ENCODE results near the gene PLPPR3.
"Not testable (repeated sequence)": the region's sequence is repeated elsewhere in the genome, so short reads cannot be mapped to it uniquely, and the experiment has no call there.

The PLPPR3 gene

DNA sequence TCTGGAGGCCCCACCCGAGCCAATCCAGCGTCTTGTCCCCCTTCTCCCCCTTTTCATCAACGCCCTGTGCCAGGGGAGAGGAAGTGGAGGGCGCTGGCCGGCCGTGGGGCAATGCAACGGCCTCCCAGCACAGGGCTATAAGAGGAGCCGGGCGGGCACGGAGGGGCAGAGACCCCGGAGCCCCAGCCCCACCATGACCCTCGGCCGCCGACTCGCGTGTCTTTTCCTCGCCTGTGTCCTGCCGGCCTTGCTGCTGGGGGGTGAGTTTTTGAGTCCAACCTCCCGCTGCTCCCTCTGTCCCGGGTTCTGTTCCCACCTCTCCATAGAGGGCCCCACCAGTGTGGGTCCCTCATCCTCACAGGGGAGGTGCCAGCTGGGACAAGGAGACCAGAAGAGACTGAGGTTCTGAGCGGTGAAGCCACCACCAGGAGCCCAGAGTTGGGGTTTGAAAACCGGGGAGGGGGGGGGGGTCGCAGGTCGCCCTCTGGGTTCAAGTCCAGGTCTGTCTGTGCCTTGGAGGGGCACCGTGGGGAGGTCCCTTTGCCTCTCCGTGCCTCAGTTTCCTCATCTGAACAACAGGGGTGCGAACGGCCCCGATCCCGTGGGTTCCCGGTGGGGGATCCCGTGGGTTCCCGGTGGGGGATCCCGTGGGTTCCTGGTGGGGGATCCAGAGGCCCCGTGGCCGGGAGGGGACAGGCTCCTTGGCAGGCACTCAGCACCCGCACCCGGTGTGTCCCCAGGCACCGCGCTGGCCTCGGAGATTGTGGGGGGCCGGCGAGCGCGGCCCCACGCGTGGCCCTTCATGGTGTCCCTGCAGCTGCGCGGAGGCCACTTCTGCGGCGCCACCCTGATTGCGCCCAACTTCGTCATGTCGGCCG lies 30.6 kb upstream of the PLPPR3 start, which contains the start of gene ELANE:
TSS of gene ELANE (plus strand) at position 168 of the 878 bp plus-strand sequence. CDS start at position 194, 26 bp downstream.
- no peak for DNase-seq (ENCODE audit: low read depth)
- TF ChIP-seq, protein P1, sequence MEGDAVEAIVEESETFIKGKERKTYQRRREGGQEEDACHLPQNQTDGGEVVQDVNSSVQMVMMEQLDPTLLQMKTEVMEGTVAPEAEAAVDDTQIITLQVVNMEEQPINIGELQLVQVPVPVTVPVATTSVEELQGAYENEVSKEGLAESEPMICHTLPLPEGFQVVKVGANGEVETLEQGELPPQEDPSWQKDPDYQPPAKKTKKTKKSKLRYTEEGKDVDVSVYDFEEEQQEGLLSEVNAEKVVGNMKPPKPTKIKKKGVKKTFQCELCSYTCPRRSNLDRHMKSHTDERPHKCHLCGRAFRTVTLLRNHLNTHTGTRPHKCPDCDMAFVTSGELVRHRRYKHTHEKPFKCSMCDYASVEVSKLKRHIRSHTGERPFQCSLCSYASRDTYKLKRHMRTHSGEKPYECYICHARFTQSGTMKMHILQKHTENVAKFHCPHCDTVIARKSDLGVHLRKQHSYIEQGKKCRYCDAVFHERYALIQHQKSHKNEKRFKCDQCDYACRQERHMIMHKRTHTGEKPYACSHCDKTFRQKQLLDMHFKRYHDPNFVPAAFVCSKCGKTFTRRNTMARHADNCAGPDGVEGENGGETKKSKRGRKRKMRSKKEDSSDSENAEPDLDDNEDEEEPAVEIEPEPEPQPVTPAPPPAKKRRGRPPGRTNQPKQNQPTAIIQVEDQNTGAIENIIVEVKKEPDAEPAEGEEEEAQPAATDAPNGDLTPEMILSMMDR (conservative IDR thresholded peaks at IDR 0.05; ENCODE audit: low read length) = no peak
- peak within 1 kb of the TSS; percentile 44 for H3K4me3 ChIP-seq (ENCODE audit: low read length)

DNA sequence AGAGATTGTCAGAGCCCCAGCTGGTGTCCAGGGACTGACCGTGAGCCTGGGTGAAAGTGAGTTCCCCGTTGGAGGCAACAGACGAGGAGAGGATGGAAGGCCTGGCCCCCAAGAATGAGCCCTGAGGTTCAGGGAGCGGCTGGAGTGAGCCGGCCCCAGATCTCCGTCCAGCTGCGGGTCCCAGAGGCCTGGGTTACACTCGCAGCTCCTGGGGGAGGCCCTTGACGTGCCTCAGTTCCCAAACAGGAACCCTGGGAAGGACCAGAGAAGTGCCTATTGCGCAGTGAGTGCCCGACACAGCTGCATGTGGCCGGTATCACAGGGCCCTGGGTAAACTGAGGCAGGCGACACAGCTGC lies 29.2 kb upstream of the PLPPR3 start:
- peak overlapping the region; percentile 44 for H3K4me3 ChIP-seq (ENCODE audit: low read length)
- TF ChIP-seq, protein P1 (conservative IDR thresholded peaks at IDR 0.05; ENCODE audit: low read length) = no peak
- no peak for DNase-seq (ENCODE audit: low read depth)

DNA sequence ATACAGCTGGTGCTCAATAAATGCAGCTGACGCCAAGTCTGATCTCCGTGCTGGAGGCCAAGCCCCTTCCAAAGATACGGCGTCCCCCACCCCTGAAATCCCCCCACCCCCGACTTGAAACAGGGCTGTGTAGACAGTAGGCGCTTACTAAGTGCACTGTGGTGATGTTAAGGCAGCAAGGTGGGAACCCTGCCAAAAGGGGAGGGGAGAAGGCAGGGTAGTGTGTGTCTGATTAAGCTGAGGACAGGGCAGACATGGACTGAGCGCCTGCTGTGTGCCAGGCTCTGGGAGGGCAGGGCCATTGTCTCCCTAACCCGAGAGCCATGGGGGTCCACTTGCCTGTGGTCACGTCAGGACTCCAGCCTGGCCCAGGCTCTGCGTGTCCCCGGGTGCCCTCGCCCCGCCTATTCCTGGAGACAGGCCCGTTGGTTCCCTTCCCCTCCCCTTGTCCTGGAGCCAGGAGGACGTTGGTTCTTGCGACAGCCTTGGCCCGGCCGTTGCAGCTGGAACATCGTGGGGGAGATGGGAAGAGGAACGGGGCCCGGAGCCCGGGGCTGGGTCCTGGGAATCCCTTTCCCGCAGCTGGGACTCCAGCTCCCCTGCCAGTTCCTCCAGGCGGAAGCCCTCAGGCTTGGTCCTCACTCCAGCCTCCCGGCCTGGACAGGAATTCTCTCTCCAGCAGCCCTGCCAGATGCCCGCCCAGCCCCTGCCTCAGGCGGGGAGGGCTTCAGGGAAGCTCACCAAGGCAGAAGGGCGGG lies 28.6 kb upstream of the PLPPR3 start:
- DNase-seq (ENCODE audit: low read depth) = peak; percentile 95
- TF ChIP-seq, protein P1 (conservative IDR thresholded peaks at IDR 0.05; ENCODE audit: low read length) = no peak
- H3K4me3 ChIP-seq (ENCODE audit: low read length) = peak overlapping the region; percentile 44

DNA sequence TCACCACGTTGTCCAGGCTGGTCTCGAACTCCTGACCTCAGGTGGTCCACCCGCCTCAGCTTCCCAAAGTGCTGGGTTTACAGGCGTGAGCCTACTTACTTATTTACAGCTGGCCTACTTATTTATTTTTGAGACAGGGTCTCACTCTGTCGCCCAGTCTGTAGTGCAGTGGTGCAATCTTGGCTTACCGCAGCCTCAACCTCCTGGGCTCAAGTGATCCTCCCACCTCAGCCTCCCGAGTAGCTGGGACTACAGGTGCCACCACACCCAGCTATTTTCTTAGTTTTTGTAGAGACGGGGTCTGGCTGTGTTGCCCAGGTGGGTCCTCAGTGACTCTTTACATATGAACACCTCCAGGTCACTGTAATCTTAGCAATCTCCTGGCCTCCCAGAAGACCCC lies 27.4 kb upstream of the PLPPR3 start:
- not testable (repeated sequence) for DNase-seq (ENCODE audit: low read depth); H3K4me3 ChIP-seq (ENCODE audit: low read length)

DNA sequence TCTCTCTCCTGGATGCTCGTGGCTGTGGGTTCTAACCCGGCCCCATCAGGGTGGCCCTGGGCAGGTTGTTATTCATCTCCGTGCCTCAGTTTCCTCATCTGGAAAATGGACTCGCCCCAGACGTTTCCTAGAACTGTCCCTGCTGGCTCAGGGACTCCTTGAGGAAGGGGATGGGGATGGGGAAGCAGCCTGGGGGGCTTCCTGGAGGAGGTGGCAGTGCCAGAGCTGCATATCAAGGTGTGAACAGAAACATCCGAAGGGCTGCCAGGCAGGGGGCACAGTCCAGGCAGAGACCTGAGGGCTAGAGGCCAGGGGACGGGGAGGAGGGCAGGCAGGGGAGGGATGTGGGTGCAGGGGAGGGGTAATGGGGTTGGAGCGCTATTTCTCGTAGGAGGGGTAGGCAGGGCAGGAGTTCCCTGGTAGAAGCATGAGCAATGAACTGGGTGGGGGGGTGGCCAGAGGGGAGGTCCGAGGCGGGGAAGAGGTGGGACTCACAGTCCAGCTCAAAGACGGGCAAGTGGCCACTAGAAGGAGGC lies 26.7 kb upstream of the PLPPR3 start:
- TF ChIP-seq, protein P1 (conservative IDR thresholded peaks at IDR 0.05; ENCODE audit: low read length) = no peak
- no peak overlapping the region for H3K4me3 ChIP-seq (ENCODE audit: low read length)
- DNase-seq (ENCODE audit: low read depth) = no peak

DNA sequence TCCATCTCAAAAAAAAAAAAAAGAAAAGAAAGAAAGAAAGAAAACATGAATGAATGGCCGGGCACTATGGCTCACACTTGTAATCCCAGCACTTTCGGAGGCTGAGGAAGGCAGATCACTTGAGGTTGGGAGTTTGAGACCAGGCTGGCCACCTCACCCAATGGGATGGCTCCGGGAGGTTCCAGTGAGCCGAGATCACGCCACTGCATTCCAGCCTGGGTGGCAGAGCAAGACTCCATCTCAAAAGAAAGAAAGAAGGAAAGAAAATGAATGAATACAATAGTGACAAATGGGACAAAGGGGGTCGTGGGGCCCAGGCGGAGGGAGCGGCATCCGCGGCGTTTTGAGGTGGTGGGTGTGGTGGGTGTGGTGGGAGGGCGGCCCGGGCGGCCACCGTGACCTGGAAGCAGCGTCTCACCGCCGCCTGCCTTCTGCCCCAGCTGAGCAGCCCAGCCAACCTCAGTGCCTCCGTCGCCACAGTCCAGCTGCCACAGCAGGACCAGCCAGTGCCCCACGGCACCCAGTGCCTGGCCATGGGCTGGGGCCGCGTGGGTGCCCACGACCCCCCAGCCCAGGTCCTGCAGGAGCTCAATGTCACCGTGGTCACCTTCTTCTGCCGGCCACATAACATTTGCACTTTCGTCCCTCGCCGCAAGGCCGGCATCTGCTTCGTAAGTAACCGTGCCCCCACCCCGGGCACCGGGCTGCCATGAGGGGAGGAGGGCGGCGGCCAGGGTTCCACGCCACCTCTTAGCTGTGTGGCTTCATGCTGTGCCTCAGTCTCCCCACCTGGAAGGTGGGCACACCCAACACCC lies 24.2 kb upstream of the PLPPR3 start:
- no peak overlapping the region for H3K4me3 ChIP-seq (ENCODE audit: low read length)
- DNase-seq (ENCODE audit: low read depth) = no peak
- TF ChIP-seq, protein P1 (conservative IDR thresholded peaks at IDR 0.05; ENCODE audit: low read length) = no peak

DNA sequence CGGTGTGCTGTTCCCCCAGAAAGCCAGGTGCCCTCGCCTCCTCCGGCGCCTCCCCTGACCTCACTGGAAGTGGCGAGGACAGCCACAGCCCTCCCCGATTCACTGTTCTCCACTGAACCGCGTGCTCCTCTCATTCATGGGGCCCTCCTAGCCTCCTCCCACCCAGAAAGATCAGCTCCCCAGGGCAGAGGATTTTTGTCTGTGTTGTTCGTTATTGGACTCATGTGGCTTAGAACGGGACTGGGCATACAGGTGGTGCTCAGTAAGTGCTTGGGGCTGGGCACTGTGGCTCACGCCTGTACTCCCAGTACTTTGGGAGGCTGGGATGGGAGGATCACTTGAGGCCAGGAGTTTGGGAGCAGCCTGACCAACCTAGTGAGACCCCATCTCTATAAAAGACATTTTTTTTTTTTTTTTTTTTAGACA lies 22.8 kb upstream of the PLPPR3 start:
- TF ChIP-seq, protein P1 (conservative IDR thresholded peaks at IDR 0.05; ENCODE audit: low read length) = no peak
- no peak for DNase-seq (ENCODE audit: low read depth)
- H3K4me3 ChIP-seq (ENCODE audit: low read length) = no peak overlapping the region
